MCF 10A (cell line): Measurements from ENCODE around the gene UGT1A10. TPM values are rescaled to one million over a fixed set of nuclear protein-coding genes. Genes with fewer than 3 reads are reported as not detected.

ENCODE experiments used
- BruUV-seq: library from RNA; stranded (reverse); fragments of 400-500 nt; replicated peaks from 2 replicates; lab custom pipeline; 2021; lab: Mats Ljungman, UMichigan
- CTCF ChIA-PET: fragments of 300-600 bp; sonication (Branson Sonifier 250); formaldehyde crosslinking; extraction: SDS; loops from one replicate; lab custom pipeline; 2021; ENCODE audit warnings: antibody characterized with exemption, inconsistent platforms; lab: Yijun Ruan, JAX
- POLR2A ChIA-PET: fragments of 300-600, 350-650 bp; sonication (Branson Sonifier 250); formaldehyde crosslinking; extraction: SDS; loops from one replicate; lab custom pipeline; 2020; ENCODE audit warnings: antibody characterized with exemption, inconsistent platforms; lab: Yijun Ruan, JAX
- DNase-seq: peaks from one replicate; pipeline ENCODE4 v3.0.0-alpha.2; 2018; ENCODE audit not compliant: unreplicated experiment
- H3K27ac Mint-ChIP-seq: one replicate; pipeline ENCODE4 v1.8.0; 2022; ENCODE audit warnings: mild to moderate bottlenecking, low read depth, mixed read lengths; ENCODE audit not compliant: unreplicated experiment
- H3K27me3 Mint-ChIP-seq: one replicate; pipeline ENCODE4 v1.8.0; 2022; ENCODE audit warnings: mixed read lengths; ENCODE audit not compliant: insufficient read depth, unreplicated experiment
- H3K36me3 Mint-ChIP-seq: one replicate; pipeline ENCODE4 v1.8.0; 2022; ENCODE audit warnings: mild to moderate bottlenecking, moderate library complexity, mixed read lengths; ENCODE audit not compliant: insufficient read depth, unreplicated experiment
- H3K4me1 Mint-ChIP-seq: one replicate; pipeline ENCODE4 v1.8.0; 2022; ENCODE audit warnings: mixed read lengths; ENCODE audit not compliant: insufficient read depth, unreplicated experiment
- H3K4me3 Mint-ChIP-seq: one replicate; pipeline ENCODE4 v1.8.0; 2022; ENCODE audit warnings: mild to moderate bottlenecking, moderate library complexity, mixed read lengths; ENCODE audit not compliant: unreplicated experiment
- H3K9me3 Mint-ChIP-seq: one replicate; pipeline ENCODE4 v1.8.0; 2022; ENCODE audit warnings: mixed read lengths; ENCODE audit not compliant: unreplicated experiment
- CTCF ChIP-seq: fragments of 200-600 bp; IDR thresholded peaks from one replicate; pipeline ENCODE4 v1.8.0; 2022; ENCODE audit warnings: antibody characterized with exemption, mild to moderate bottlenecking; ENCODE audit not compliant: unreplicated experiment
- intact Hi-C: fragments of 100-400 bp; cut with micrococcal nuclease; formaldehyde crosslinking; loops from 2 replicates; pipeline ENCODE4 v1.14.1; 2022
- total RNA-seq: library from RNA; stranded (reverse); gene quantifications from 2 replicates; pipeline ENCODE4 v1.2.3, GENCODE V29; 2022

Gene UGT1A10
- total RNA-seq, 1 experiment from 2014 or later = not detected

GRCh38 chr2:233779722-233780121 is 143.5 kb downstream of the UGT1A10 start:
- Mint-ChIP-seq H3K4me3 (no peak overlapping the region), H3K27ac (no peak overlapping the region), H3K27me3 (no peaks in the 10 kb centered on the region), H3K4me1 (no peaks in the 10 kb centered on the region), H3K9me3 (peaks cover 31% of the 10 kb centered on the region), H3K36me3 (no peaks in the 10 kb centered on the region)
- no peak for TF ChIP-seq CTCF
- no TSS peak for BruUV-seq
- no peak for DNase-seq
- CTCF ChIA-PET = no interaction called here
- POLR2A ChIA-PET = interaction anchor here (0.6 kb wide), 1 partner anchor 24 kb away, joined by 3 read pairs; no protein-coding TSS in a partner anchor
- intact Hi-C loops = no loop called here

- no peak for TF ChIP-seq CTCF
- Mint-ChIP-seq H3K27me3 (no peaks in the 10 kb centered on the region), H3K9me3 (peaks cover 24% of the 10 kb centered on the region), H3K27ac (no peak overlapping the region), H3K4me3 (no peak overlapping the region), H3K4me1 (no peaks in the 10 kb centered on the region), H3K36me3 (no peaks in the 10 kb centered on the region)
- CTCF ChIA-PET = no interaction called here
- no TSS peak for BruUV-seq
- DNase-seq = no peak
- intact Hi-C loops = no loop called here
- POLR2A ChIA-PET = interaction anchor here (0.7 kb wide), 1 partner anchor 252 kb away, joined by 3 read pairs; no protein-coding TSS in a partner anchor
Measured at GRCh38 chr2:233780771-233781170, 144.5 kb downstream of the UGT1A10 start.

- no peak overlapping the region for H3K27ac Mint-ChIP-seq
Measured at GRCh38 chr2:233789554-233789953, 153.3 kb downstream of the UGT1A10 start.

GRCh38 chr2:233791151-233791882 is 155.1 kb downstream of the UGT1A10 start:
- Mint-ChIP-seq H3K4me3 (no peak overlapping the region), H3K27me3 (no peaks in the 10 kb centered on the region), H3K36me3 (no peaks in the 10 kb centered on the region), H3K9me3 (peaks cover 6% of the 10 kb centered on the region), H3K4me1 (no peaks in the 10 kb centered on the region), H3K27ac (no peak overlapping the region)
- POLR2A ChIA-PET = no interaction called here
- no TSS peak for BruUV-seq
- intact Hi-C loops = no loop called here
- DNase-seq = no peak
- CTCF ChIA-PET = interaction anchor here (0.6 kb wide), 1 partner anchor 184 kb away, joined by 4 read pairs; no protein-coding TSS in a partner anchor
- no peak for TF ChIP-seq CTCF

More at GRCh38 chr2:233789554-233789953, 153.3 kb downstream of the UGT1A10 start:
- CTCF ChIA-PET = no interaction called here
- H3K27me3 Mint-ChIP-seq = no peaks in the 10 kb centered on the region
- no peak for DNase-seq
- no peak overlapping the region for H3K4me3 Mint-ChIP-seq
- intact Hi-C loops = no loop called here
- H3K36me3 Mint-ChIP-seq = no peaks in the 10 kb centered on the region
- no peak for TF ChIP-seq CTCF
- H3K9me3 Mint-ChIP-seq = peaks cover 13% of the 10 kb centered on the region
- POLR2A ChIA-PET = no interaction called here
- BruUV-seq = no TSS peak
- no peaks in the 10 kb centered on the region for H3K4me1 Mint-ChIP-seq
